Smooth muscle cell (in vitro differentiated cells): ENCODE measurements around the gene TBC1D22B. TPM values are rescaled to one million over a fixed set of nuclear protein-coding genes. Genes with fewer than 3 reads are reported as not detected.
A peak's percentile ranks its signal among the peaks of the same experiment; 100 is the strongest.

Experiments
- DNase-seq: peaks from one replicate; lab custom pipeline; 2025; ENCODE audit not compliant: unreplicated experiment; lab: John Stamatoyannopoulos, UW
- H2AFZ ChIP-seq: fragments of 200-600 bp; sonication (generic); 2 replicates; pipeline ENCODE4 v1.6.0; 2016; ENCODE audit warnings: antibody characterized with exemption, low read depth, mild to moderate bottlenecking
- H3F3A ChIP-seq: fragments of 200-600 bp; sonication (generic); 2 replicates; pipeline ENCODE4 v1.6.0; 2017; ENCODE audit warnings: antibody characterized with exemption, low read depth
- H3K27ac ChIP-seq: fragments of 200-600 bp; sonication (generic); 2 replicates; pipeline ENCODE4 v1.5.1; 2016; ENCODE audit warnings: low read depth, mild to moderate bottlenecking
- H3K27me3 ChIP-seq: fragments of 200-600 bp; sonication (generic); 2 replicates; pipeline ENCODE4 v1.6.1; 2016; ENCODE audit warnings: low read depth, mild to moderate bottlenecking
- H3K36me3 ChIP-seq: fragments of 200-600 bp; sonication (generic); 2 replicates; pipeline ENCODE4 v1.5.1; 2016; ENCODE audit warnings: low read depth
- H3K4me1 ChIP-seq: fragments of 200-600 bp; sonication (generic); 2 replicates; pipeline ENCODE4 v1.5.1; 2016; ENCODE audit warnings: low read depth
- H3K4me2 ChIP-seq: fragments of 200-600 bp; sonication (generic); 2 replicates; pipeline ENCODE4 v1.6.0; 2016; ENCODE audit warnings: mild to moderate bottlenecking
- H3K4me3 ChIP-seq: fragments of 200-600 bp; sonication (generic); 2 replicates; pipeline ENCODE4 v1.5.1; 2016; ENCODE audit warnings: mild to moderate bottlenecking
- H3K79me2 ChIP-seq: fragments of 200-600 bp; sonication (generic); 2 replicates; pipeline ENCODE4 v1.6.0; 2016; ENCODE audit warnings: low read depth, mild to moderate bottlenecking
- H3K9ac ChIP-seq: fragments of 200-600 bp; sonication (generic); 2 replicates; pipeline ENCODE4 v1.6.0; 2016; ENCODE audit warnings: low read depth
- H3K9me3 ChIP-seq: fragments of 200-600 bp; sonication (generic); replicated peaks from 2 replicates; pipeline ENCODE4 v1.5.1; 2016; ENCODE audit warnings: low read depth
- H4K20me1 ChIP-seq: fragments of 200-600 bp; sonication (generic); 2 replicates; pipeline ENCODE4 v1.6.0; 2016; ENCODE audit warnings: low read depth
- CTCF ChIP-seq: fragments of 200-600 bp; sonication (generic); IDR thresholded peaks from 2 replicates; pipeline ENCODE4 v1.5.1; 2017; ENCODE audit warnings: borderline replicate concordance, mild to moderate bottlenecking, antibody characterized with exemption; ENCODE audit not compliant: insufficient read depth, poor library complexity, severe bottlenecking
- WGBS: methylation state at CpG from one replicate; pipeline ENCODE4 v1.1.7; 2016; ENCODE audit warnings: low lambda C conversion rate; 5-methylcytosine and 5-hydroxymethylcytosine counted together
- polyA plus RNA-seq: library from polyadenylated mRNA; unstranded; fragments of >200 nt; fragmentation: Nextera tagmentation; extraction: Ambion mirVana; gene quantifications from 2 replicates; pipeline ENCODE4 v1.2.1, GENCODE V29; 2016
- total RNA-seq: library from RNA; depleted of rRNA; stranded (reverse); fragments of >200 nt; gene quantifications from 2 replicates; pipeline ENCODE4 v1.2.3, GENCODE V29; 2014

The TBC1D22B gene
- 7.2 and 7.3 TPM in 2 replicates for total RNA-seq
- 5.6 and 7.0 TPM in 2 replicates for polyA plus RNA-seq

GRCh38 chr6:37257634-37258404, at the start of gene TBC1D22B, which contains the start of gene TMEM217:
TBC1D22B (plus strand) TSS chr6:37257772; CDS start chr6:37257918, 146 bp downstream.
TMEM217 (minus strand) TSS chr6:37258144; CDS start chr6:37219030, 39,114 bp downstream.
- DNase-seq, result peak; percentile 68
- H3K79me2 ChIP-seq, result peaks cover 45% of the 10 kb centered on the region
- WGBS, result under 1% methylated on average over 44 of the region's 45 CpGs

GRCh38 chr6:37207903-37208456, 49.6 kb upstream of the TBC1D22B start:
- no peak overlapping the region for H2AFZ ChIP-seq
- DNase-seq, result peak; percentile 22
- H3K36me3 ChIP-seq, result no peaks in the 10 kb centered on the region
- H3K9me3 ChIP-seq, result no peaks in the 10 kb centered on the region
- no peaks in the 10 kb centered on the region for H3F3A ChIP-seq
- no peak overlapping the region for H3K27ac ChIP-seq
- WGBS, result 64% methylated on average over 7 of the region's 7 CpGs
- H4K20me1 ChIP-seq, result no peaks in the 10 kb centered on the region
- no peak overlapping the region for H3K4me3 ChIP-seq
- H3K9ac ChIP-seq, result no peak overlapping the region
- H3K4me2 ChIP-seq, result no peak overlapping the region
- peak; percentile 71 for TF ChIP-seq CTCF
- H3K79me2 ChIP-seq, result no peaks in the 10 kb centered on the region
- H3K27me3 ChIP-seq, result no peaks in the 10 kb centered on the region
- no peaks in the 10 kb centered on the region for H3K4me1 ChIP-seq

More at GRCh38 chr6:37257634-37258404, at the start of gene TBC1D22B, which contains the start of gene TMEM217:
- Histone ChIP-seq H3K27ac (peak within 1 kb of the TSS; percentile 79), H4K20me1 (peaks cover 15% of the 10 kb centered on the region), H3K36me3 (no peaks in the 10 kb centered on the region), H3F3A (no peaks in the 10 kb centered on the region), H3K9ac (peak within 1 kb of the TSS; percentile 97), H3K4me3 (peak within 1 kb of the TSS; percentile 78), H3K27me3 (no peaks in the 10 kb centered on the region), H3K4me2 (peak within 1 kb of the TSS; percentile 93), H3K4me1 (no peaks in the 10 kb centered on the region), H3K9me3 (no peaks in the 10 kb centered on the region), H2AFZ (peak within 1 kb of the TSS; percentile 78)
- TF ChIP-seq CTCF, result no peak

GRCh38 chr6:37208793-37209192, 48.8 kb upstream of the TBC1D22B start:
- H3K9ac ChIP-seq, result no peak overlapping the region
- no peaks in the 10 kb centered on the region for H3K4me1 ChIP-seq
- H3K36me3 ChIP-seq, result no peaks in the 10 kb centered on the region
- H3K79me2 ChIP-seq, result no peaks in the 10 kb centered on the region
- H3K27me3 ChIP-seq, result no peaks in the 10 kb centered on the region
- no peaks in the 10 kb centered on the region for H3F3A ChIP-seq
- TF ChIP-seq CTCF, result no peak
- H3K27ac ChIP-seq, result no peak overlapping the region
- no peak overlapping the region for H3K4me3 ChIP-seq
- H3K4me2 ChIP-seq, result no peak overlapping the region
- no peaks in the 10 kb centered on the region for H4K20me1 ChIP-seq
- DNase-seq, result no peak
- H3K9me3 ChIP-seq, result no peaks in the 10 kb centered on the region
- WGBS, result 93% methylated on average over 7 of the region's 7 CpGs
- H2AFZ ChIP-seq, result no peak overlapping the region
